ENCODE results near the gene SLC35E1. TPM values are rescaled to one million over a fixed set of nuclear protein-coding genes. Genes with fewer than 3 reads are reported as not detected.

The SLC35E1 gene
- total and polyA plus RNA-seq, 2 experiments from 2014 or later, result 17.0 to 30.3 TPM

GRCh38 chr19:16586991-16587832 lies 15.0 kb upstream of the SLC35E1 start (continued):
- TF ChIP-seq, protein P1, sequence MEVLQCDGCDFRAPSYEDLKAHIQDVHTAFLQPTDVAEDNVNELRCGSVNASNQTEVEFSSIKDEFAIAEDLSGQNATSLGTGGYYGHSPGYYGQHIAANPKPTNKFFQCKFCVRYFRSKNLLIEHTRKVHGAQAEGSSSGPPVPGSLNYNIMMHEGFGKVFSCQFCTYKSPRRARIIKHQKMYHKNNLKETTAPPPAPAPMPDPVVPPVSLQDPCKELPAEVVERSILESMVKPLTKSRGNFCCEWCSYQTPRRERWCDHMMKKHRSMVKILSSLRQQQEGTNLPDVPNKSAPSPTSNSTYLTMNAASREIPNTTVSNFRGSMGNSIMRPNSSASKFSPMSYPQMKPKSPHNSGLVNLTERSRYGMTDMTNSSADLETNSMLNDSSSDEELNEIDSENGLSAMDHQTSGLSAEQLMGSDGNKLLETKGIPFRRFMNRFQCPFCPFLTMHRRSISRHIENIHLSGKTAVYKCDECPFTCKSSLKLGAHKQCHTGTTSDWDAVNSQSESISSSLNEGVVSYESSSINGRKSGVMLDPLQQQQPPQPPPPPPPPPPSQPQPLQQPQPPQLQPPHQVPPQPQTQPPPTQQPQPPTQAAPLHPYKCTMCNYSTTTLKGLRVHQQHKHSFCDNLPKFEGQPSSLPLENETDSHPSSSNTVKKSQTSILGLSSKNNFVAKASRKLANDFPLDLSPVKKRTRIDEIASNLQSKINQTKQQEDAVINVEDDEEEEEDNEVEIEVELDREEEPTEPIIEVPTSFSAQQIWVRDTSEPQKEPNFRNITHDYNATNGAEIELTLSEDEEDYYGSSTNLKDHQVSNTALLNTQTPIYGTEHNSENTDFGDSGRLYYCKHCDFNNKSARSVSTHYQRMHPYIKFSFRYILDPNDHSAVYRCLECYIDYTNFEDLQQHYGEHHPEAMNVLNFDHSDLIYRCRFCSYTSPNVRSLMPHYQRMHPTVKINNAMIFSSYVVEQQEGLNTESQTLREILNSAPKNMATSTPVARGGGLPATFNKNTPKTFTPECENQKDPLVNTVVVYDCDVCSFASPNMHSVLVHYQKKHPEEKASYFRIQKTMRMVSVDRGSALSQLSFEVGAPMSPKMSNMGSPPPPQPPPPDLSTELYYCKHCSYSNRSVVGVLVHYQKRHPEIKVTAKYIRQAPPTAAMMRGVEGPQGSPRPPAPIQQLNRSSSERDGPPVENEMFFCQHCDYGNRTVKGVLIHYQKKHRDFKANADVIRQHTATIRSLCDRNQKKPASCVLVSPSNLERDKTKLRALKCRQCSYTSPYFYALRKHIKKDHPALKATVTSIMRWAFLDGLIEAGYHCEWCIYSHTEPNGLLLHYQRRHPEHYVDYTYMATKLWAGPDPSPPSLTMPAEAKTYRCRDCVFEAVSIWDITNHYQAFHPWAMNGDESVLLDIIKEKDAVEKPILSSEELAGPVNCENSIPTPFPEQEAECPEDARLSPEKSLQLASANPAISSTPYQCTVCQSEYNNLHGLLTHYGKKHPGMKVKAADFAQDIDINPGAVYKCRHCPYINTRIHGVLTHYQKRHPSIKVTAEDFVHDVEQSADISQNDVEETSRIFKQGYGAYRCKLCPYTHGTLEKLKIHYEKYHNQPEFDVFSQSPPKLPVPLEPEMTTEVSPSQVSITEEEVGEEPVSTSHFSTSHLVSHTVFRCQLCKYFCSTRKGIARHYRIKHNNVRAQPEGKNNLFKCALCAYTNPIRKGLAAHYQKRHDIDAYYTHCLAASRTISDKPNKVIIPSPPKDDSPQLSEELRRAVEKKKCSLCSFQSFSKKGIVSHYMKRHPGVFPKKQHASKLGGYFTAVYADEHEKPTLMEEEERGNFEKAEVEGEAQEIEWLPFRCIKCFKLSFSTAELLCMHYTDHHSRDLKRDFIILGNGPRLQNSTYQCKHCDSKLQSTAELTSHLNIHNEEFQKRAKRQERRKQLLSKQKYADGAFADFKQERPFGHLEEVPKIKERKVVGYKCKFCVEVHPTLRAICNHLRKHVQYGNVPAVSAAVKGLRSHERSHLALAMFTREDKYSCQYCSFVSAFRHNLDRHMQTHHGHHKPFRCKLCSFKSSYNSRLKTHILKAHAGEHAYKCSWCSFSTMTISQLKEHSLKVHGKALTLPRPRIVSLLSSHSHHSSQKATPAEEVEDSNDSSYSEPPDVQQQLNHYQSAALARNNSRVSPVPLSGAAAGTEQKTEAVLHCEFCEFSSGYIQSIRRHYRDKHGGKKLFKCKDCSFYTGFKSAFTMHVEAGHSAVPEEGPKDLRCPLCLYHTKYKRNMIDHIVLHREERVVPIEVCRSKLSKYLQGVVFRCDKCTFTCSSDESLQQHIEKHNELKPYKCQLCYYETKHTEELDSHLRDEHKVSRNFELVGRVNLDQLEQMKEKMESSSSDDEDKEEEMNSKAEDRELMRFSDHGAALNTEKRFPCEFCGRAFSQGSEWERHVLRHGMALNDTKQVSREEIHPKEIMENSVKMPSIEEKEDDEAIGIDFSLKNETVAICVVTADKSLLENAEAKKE (CRISPR knock-in tag; IDR thresholded peaks at IDR 0.05), result no peak
- TF ChIP-seq CTCF (conservative IDR thresholded peaks at IDR 0.05; ENCODE audit: low read depth in 2 of 2), result no peak
- no peak for TF ChIP-seq REST (IDR thresholded peaks at IDR 0.05; ENCODE audit: unreplicated experiment)
- no peak for TF ChIP-seq CREB1 (CRISPR knock-in tag; IDR thresholded peaks at IDR 0.05; ENCODE audit: low read depth)
